CD4-positive, alpha-beta T cell treated with Interleukin-21 for 1 hour (primary cell): Measurements from ENCODE around the gene NUDT19.
A peak's percentile ranks its signal among the peaks of the same experiment; 100 is the strongest.
"Not testable (repeated sequence)": the region's sequence is repeated elsewhere in the genome, so short reads cannot be mapped to it uniquely, and the experiment has no call there.

Experiments
- DNase-seq: peaks from one replicate; pipeline ENCODE4 v3.0.0-alpha.2; 2020

The NUDT19 gene

GRCh38 chr19:32691291-32691951, at the start of gene NUDT19:
Gene NUDT19, plus strand, starts transcription at chr19:32691821. Its CDS starts 140 bp downstream, at chr19:32691961.
- peak; percentile 78 for DNase-seq

DNA sequence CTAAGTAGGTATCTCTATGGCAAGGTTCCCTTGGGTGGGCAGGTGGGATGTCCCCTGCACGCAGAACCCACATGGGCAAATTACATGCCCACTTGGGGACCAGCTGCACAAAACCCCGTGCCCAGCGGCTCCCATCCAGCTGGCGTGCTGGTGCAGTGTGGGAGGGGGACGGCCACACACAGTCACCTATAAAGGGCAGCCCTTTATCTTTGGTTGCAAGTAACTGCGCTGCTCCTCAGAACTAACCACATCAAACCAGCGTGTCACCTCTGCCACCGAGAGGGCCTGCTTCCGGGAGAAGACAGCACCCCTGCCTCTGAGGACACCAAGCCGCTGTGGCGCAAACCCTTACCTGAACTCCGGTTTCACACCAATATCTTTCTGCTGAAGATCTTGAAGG, 48.9 kb upstream of the NUDT19 start:
- peak; percentile 77 for DNase-seq

GRCh38 chr19:32646556-32646955, 45.1 kb upstream of the NUDT19 start:
- no peak for DNase-seq

- no peak for DNase-seq
These were observed 44.3 kb upstream of the NUDT19 start for GRCh38 chr19:32647361-32647760.

- DNase-seq = no peak
These were observed 41.9 kb upstream of the NUDT19 start for GRCh38 chr19:32649751-32650150.

- no peak for DNase-seq
These were observed 41.0 kb upstream of the NUDT19 start for GRCh38 chr19:32650671-32651070.

DNA sequence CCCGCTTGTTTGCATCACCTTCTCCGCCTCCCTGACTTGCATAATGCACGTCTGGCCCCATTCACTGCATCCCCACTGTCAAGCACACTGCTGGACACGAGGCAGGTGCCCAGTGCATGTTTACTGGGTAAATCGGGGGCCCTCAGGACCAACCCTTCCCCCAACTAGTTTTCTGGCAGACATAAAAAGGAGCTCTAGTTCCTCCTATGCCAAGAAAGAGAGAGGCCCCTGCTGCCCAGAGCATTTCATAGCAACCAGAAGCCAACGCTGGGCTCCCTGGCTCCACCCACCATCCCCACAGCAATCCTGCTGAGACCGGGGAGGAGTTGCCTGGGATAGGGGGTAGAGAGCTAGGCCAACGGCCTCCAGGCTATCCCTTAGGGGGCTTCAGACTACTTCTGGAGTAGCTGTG, 39.9 kb upstream of the NUDT19 start:
- no peak for DNase-seq

GRCh38 chr19:32652331-32652730, 39.3 kb upstream of the NUDT19 start:
- not testable (repeated sequence) for DNase-seq

DNA sequence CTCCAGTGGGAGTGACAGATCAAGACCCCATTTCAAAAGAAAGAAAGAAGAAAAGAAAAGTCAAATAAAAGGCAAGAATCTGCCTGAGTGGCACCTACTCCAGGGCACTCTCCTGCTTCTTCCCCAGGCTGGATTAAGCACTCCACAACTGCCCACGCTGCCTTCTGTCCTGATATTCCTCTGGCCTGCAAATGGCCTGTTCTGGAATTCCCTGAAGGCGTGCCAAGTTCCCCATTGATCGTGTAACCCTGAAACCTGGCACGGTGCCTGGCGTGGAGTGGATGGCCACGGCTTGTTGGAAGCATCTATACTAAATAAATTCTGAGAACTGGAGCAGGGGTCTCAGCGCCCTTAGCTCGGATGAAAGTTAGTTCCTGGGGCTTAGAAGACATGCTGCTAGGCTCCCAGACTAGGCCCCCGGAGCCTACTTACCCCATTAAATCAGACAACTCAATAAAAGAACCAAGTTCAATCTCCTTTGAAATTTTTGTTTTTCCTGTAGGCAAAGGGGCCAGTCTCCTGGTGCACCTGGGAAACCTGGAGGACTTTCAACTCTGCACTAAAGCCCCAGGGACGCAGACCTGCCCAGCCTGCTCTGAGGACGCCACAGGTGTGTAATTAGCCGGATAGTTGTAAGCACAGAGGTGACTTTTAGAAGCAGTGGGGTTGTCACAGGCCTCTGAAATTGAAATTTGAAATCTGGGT, 38.6 kb upstream of the NUDT19 start:
- no peak for DNase-seq

DNA sequence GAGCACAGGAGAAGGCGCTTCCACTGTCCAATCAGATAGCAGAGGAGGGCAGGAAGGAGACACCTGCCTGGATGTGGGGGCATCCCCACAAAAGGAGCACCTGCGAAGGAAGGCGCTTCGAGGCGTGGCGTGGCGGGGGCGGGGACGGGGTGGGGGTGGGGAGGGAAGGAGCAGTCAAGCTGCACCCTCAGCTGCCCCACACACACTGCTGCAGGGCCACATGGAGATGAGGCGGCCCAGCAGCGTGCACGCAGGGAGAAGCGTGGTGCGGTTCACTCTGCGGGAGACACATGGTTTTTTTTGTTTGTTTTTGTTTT, 38.1 kb upstream of the NUDT19 start:
- no peak for DNase-seq

DNA sequence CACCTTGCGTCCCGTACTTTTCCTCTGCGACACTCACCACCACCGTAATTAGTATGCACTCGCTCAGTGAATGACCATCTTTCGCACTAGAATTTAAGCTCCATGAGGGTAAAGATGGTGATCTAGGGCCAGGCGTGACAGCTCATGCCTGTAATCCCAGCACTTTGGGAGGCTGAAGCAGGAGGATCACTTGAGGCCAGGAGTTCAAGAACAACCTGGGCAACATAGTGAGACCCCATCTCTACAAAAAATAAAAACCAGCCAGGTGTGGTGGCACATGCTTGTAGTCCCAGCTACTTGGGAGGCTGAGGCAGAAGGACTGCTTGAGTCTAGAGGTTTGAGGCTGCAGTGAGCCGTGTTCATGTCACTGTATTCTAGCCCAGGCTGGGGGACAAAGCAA, 35.2 kb upstream of the NUDT19 start:
- DNase-seq = not testable (repeated sequence)

DNA sequence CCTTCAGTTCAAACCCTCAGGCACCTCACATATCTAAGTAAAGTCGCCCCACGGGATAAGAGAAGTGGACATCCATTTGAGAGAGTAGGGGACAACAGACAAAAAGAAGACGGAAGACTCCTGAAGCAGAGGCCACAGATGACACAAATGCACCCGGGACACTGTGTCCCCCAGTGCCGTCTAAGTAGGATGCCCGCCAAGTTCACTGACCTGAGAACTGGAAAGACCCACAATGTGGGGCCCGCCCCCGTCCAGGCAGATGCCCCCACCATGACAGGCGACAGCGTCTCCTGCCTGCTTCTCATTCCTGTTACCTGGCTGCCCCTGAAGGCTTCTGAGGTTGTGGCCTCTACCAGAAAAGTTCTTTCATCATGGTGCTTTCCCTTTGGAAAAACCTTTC, 33.5 kb upstream of the NUDT19 start:
- no peak for DNase-seq

DNA sequence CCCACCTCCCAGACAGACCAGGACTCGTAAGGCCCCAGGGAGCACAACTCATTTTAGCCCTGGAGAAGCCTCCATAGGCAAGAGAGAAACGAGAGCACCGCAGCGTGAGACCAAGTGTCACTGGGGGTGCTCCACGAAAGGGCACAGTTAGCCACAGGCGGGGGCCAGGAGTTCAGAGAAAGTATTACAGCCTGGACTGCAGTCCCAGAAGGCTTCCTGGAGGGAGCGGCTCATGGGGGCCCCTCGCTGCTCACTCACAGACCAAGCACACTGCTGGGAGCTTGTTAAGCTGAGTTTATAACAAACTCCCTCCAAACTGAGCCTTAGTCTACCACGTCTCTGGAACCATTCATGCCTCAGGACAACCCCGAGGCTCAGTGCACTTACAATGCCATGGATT, 33.1 kb upstream of the NUDT19 start:
- no peak for DNase-seq

GRCh38 chr19:32661318-32661717, 30.3 kb upstream of the NUDT19 start:
- DNase-seq = no peak

DNA sequence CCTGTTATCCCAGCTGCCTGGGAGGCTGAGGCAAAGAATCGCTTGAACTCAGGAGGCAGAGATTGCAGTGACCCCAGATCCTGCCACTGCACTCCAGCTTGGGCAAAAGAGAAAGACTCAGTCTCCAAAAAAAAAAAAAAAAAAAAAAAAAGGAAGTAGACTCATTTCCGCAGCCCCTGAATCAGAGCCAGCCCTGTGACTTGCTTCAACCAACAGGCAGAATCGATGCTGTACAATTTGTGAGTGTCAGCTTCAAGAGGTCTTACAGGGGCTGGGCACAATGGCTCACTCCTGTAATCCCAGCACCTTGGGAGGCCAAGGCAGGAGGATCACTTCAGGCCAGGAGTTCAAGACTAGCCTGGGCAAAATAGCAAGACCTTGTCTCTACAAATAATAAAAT, 29.4 kb upstream of the NUDT19 start:
- no peak for DNase-seq

DNA sequence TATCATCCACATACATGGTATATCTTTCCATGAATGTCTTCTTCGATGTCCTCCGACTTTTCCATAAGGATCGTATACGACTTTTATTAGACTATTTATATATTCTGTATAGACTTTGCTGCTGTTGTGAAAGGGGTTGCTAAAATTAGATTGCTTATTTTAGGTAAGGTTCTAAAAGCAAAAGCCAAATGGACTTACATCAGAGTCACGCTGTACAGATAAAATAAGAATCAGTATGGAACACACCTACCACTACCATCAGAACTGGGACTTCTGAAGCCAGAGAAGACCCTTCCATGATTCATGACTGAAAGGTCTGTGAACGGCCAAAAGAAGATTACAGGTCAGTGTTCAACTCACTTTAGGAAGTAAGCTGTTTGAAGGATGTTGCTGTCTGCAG, 25.5 kb upstream of the NUDT19 start:
- no peak for DNase-seq

DNA sequence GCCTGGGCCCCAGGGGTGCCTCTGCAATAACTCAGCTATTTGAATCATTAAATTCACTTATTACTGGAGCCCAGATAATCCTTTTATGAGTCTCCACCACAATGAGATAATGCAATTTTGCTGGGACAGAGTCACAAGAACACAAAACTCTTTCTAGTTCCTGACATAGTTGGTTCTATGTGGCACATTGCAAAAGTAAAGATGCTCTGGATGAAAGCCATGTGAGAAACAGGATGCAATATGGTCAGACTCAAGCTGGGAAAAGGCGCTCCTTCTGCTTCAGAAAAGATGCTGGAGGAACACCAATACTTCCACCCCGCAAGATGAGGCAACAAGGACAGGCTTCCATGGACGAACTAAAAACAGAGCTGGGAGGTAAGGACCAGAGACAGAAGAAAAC, 22.3 kb upstream of the NUDT19 start:
- no peak for DNase-seq

DNA sequence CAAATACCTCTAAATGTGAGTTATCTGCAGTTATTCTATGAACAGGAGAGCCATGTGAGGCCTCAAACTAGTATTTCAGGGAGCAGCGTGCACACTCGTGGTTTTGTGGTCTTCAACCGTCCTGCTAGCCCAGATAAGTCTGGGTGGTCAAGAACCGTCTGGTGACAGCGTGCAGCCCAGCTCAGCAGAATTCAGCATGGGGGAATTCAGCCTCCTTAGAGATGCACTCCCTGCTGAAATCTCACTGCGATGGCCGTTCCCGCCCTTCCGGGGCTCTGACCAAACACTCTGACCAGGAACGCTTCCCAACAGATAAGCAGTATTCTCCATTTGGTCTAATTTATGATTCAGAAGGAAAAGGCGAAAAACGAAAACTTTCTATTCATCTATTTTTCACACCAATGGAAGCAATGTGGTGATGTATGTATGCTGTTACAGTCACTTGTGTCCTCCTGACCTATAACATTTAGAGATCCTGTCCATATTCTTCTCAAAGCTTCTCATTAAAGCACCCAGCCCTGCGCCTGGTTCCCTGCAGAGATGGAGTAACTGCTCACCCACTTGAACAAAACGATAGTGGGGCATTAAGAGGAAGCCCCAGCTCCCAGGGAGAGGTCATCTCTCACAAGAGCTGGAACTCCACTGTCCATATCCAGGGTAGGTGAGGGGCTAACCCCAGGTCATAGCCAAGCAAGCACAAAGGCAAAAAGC, 19.6 kb upstream of the NUDT19 start:
- DNase-seq = no peak

GRCh38 chr19:32672841-32673240, 18.8 kb upstream of the NUDT19 start:
- no peak for DNase-seq

- no peak for DNase-seq
These were observed 18.0 kb upstream of the NUDT19 start for GRCh38 chr19:32673573-32673972.

GRCh38 chr19:32674153-32674930, 17.3 kb upstream of the NUDT19 start:
- DNase-seq = peak; percentile 43

GRCh38 chr19:32674931-32675719, 16.5 kb upstream of the NUDT19 start, which contains the start of gene ANKRD27:
Gene ANKRD27, minus strand, starts transcription at chr19:32675180. Its CDS starts 16,165 bp downstream, at chr19:32659015.
- DNase-seq = peak; percentile 98
